NCI-H345 treated with DMSO at 0.1 percent for 48 hours (cell line): ENCODE data around the gene CENPC.
"Not testable (repeated sequence)": the region's sequence is repeated elsewhere in the genome, so short reads cannot be mapped to it uniquely, and the experiment has no call there.

Source experiments
- DNase-seq: peaks from one replicate; lab custom pipeline; 2025; ENCODE audit not compliant: unreplicated experiment; lab: John Stamatoyannopoulos, UW

The CENPC gene

GRCh38 chr4:67480810-67481209 lies 64.5 kb downstream of the CENPC start:
- DNase-seq, result no peak

- no peak for DNase-seq
These were observed 70.1 kb downstream of the CENPC start for GRCh38 chr4:67475155-67475554.

- DNase-seq, result no peak
These were observed 74.4 kb downstream of the CENPC start for GRCh38 chr4:67470871-67471270.

GRCh38 chr4:67468830-67469229 lies 76.5 kb downstream of the CENPC start:
- no peak for DNase-seq

GRCh38 chr4:67466751-67467150 lies 78.6 kb downstream of the CENPC start:
- DNase-seq, result no peak

- no peak for DNase-seq
These were observed 79.6 kb downstream of the CENPC start for GRCh38 chr4:67465763-67466052.

- no peak for DNase-seq
These were observed 80.1 kb downstream of the CENPC start for GRCh38 chr4:67465032-67465762.

GRCh38 chr4:67460574-67460973 lies 84.7 kb downstream of the CENPC start:
- DNase-seq, result no peak

- no peak for DNase-seq
These were observed 86.1 kb downstream of the CENPC start for GRCh38 chr4:67459164-67459563.

- no peak for DNase-seq
These were observed 88.6 kb downstream of the CENPC start for GRCh38 chr4:67456577-67457196.

GRCh38 chr4:67452846-67453205 lies 92.5 kb downstream of the CENPC start:
- not testable (repeated sequence) for DNase-seq

- no peak for DNase-seq
These were observed 93.0 kb downstream of the CENPC start for GRCh38 chr4:67452100-67452845.

- no peak for DNase-seq
These were observed 93.8 kb downstream of the CENPC start for GRCh38 chr4:67451464-67451863.

GRCh38 chr4:67448621-67449020 lies 96.7 kb downstream of the CENPC start:
- DNase-seq, result no peak

- no peak for DNase-seq
These were observed 97.4 kb downstream of the CENPC start for GRCh38 chr4:67447873-67448272.

GRCh38 chr4:67446811-67447210 lies 98.5 kb downstream of the CENPC start:
- no peak for DNase-seq

GRCh38 chr4:67445881-67446280 lies 99.4 kb downstream of the CENPC start:
- not testable (repeated sequence) for DNase-seq

- DNase-seq, result no peak
These were observed 106.3 kb downstream of the CENPC start for GRCh38 chr4:67438975-67439374.

- no peak for DNase-seq
These were observed 107.2 kb downstream of the CENPC start for GRCh38 chr4:67437974-67438713.

GRCh38 chr4:67436742-67437141 lies 108.6 kb downstream of the CENPC start:
- no peak for DNase-seq

- no peak for DNase-seq
These were observed 114.3 kb downstream of the CENPC start for GRCh38 chr4:67430989-67431388.

- no peak for DNase-seq
These were observed 116.5 kb downstream of the CENPC start for GRCh38 chr4:67428819-67429218.
